OCI-LY7 (cell line): ENCODE results near the gene POLR2L. TPM values are rescaled to one million over a fixed set of nuclear protein-coding genes. Genes with fewer than 3 reads are reported as not detected.

Experiments
- BruUV-seq: library from RNA; stranded (reverse); fragments of 400-500 nt; replicated peaks from 2 replicates; lab custom pipeline; 2021; lab: Mats Ljungman, UMichigan
- CTCF ChIA-PET: fragments of 300-600 bp; sonication (Branson Sonifier 250); formaldehyde crosslinking; loops from one replicate; lab custom pipeline; 2022; ENCODE audit warnings: antibody characterized with exemption; ENCODE audit not compliant: unreplicated experiment; lab: Charles Lee
- POLR2A ChIA-PET: fragments of 300-600 bp; sonication (Branson Sonifier 250); formaldehyde crosslinking; loops from one replicate; lab custom pipeline; 2022; ENCODE audit warnings: antibody characterized with exemption; lab: Charles Lee
- DNase-seq: peaks from one replicate; pipeline ENCODE4 v3.0.0-alpha.2; 2015; ENCODE audit warnings: low spot score
- H2AFZ ChIP-seq: fragments of 200-600 bp; sonication (generic), shearing (Covaris generic); 2 replicates; pipeline ENCODE4 v1.6.1; 2014; ENCODE audit warnings: mild to moderate bottlenecking, antibody characterized with exemption, low read length, moderate library complexity
- H3K27ac ChIP-seq: fragments of 200-600 bp; sonication (generic); 2 replicates; pipeline ENCODE4 v1.5.1; 2014; ENCODE audit warnings: mixed run types, low read depth, mild to moderate bottlenecking, moderate library complexity, low read length, inconsistent platforms; ENCODE audit not compliant: poor library complexity, severe bottlenecking
- H3K36me3 ChIP-seq: fragments of 200-600 bp; sonication (generic); 2 replicates; pipeline ENCODE4 v1.6.1; 2014; ENCODE audit warnings: mild to moderate bottlenecking, antibody characterized with exemption, low read length, moderate library complexity, mixed read lengths; ENCODE audit not compliant: insufficient read depth
- H3K4me1 ChIP-seq: fragments of 200-600 bp; sonication (generic); 2 replicates; pipeline ENCODE4 v1.5.1; 2014; ENCODE audit warnings: mild to moderate bottlenecking, low read length; ENCODE audit not compliant: insufficient read depth, poor library complexity, severe bottlenecking
- H3K4me2 ChIP-seq: fragments of 200-600 bp; sonication (generic); 2 replicates; pipeline ENCODE4 v1.6.1; 2014; ENCODE audit warnings: mild to moderate bottlenecking, low read length
- H3K4me3 ChIP-seq: fragments of 200-600 bp; sonication (generic); 2 replicates; pipeline ENCODE4 v1.5.1; 2014; ENCODE audit warnings: mild to moderate bottlenecking, low read depth, low read length; ENCODE audit not compliant: poor library complexity, severe bottlenecking
- H3K79me2 ChIP-seq: fragments of 200-600 bp; sonication (generic); 2 replicates; pipeline ENCODE4 v1.6.1; 2016; ENCODE audit warnings: low read depth, mild to moderate bottlenecking, low read length, moderate library complexity, mixed read lengths; ENCODE audit not compliant: insufficient read depth
- H3K9me2 ChIP-seq: fragments of 200-600 bp; sonication (generic); 2 replicates; pipeline ENCODE4 v1.6.1; 2016; ENCODE audit warnings: mild to moderate bottlenecking, low read length, mixed read lengths; ENCODE audit not compliant: insufficient read depth
- H3K9me3 ChIP-seq: fragments of 200-600 bp; sonication (generic); 2 replicates; pipeline ENCODE4 v1.6.1; 2014; ENCODE audit warnings: mild to moderate bottlenecking, mixed run types, low read length, mixed read lengths
- H4K20me1 ChIP-seq: fragments of 200-600 bp; sonication (generic); 2 replicates; pipeline ENCODE4 v1.6.1; 2014; ENCODE audit warnings: mild to moderate bottlenecking, antibody characterized with exemption, low read length, moderate library complexity, mixed read lengths; ENCODE audit not compliant: insufficient read depth
- EZH2phosphoT487 ChIP-seq: fragments of 200-600 bp; sonication (generic); IDR thresholded peaks from 2 replicates; pipeline ENCODE4 v1.6.1; 2018; ENCODE audit warnings: low read depth, borderline replicate concordance, mild to moderate bottlenecking, mixed run types, antibody characterized with exemption, low read length, moderate library complexity, mixed read lengths
- intact Hi-C: fragments of 100-400 bp; cut with micrococcal nuclease; formaldehyde crosslinking; loops from one replicate; pipeline ENCODE4 v1.10.0; 2022; ENCODE audit not compliant: unreplicated experiment
- total RNA-seq, 2 experiments: library from RNA; depleted of rRNA in 1 of 2; stranded (reverse); fragments of >200 nt in 1 of 2; shearing (Covaris generic) in 1 of 2; gene quantifications; 2 replicates each; pipeline ENCODE4 v1.2.3, GENCODE V29; 2014 to 2022
- TF ChIP-seq, protein P1 (sequence below): fragments of 200-600 bp; sonication (generic); conservative IDR thresholded peaks from 2 replicates; pipeline ENCODE4 v1.5.1; 2014; ENCODE audit warnings: mild to moderate bottlenecking, antibody characterized with exemption, low read length, moderate library complexity, mixed read lengths

The POLR2L gene
- total RNA-seq, 2 experiments from 2014 or later = 88.3 to 206 TPM

- no peak overlapping the region for H2AFZ ChIP-seq
- ChIA-PET CTCF (no interaction called here), POLR2A (no interaction called here)
- no TSS peak for BruUV-seq
- H3K36me3 ChIP-seq = peaks cover 21% of the 10 kb centered on the region
- no peak for DNase-seq
- H3K4me2 ChIP-seq = no peak overlapping the region
- TF ChIP-seq, protein P1, sequence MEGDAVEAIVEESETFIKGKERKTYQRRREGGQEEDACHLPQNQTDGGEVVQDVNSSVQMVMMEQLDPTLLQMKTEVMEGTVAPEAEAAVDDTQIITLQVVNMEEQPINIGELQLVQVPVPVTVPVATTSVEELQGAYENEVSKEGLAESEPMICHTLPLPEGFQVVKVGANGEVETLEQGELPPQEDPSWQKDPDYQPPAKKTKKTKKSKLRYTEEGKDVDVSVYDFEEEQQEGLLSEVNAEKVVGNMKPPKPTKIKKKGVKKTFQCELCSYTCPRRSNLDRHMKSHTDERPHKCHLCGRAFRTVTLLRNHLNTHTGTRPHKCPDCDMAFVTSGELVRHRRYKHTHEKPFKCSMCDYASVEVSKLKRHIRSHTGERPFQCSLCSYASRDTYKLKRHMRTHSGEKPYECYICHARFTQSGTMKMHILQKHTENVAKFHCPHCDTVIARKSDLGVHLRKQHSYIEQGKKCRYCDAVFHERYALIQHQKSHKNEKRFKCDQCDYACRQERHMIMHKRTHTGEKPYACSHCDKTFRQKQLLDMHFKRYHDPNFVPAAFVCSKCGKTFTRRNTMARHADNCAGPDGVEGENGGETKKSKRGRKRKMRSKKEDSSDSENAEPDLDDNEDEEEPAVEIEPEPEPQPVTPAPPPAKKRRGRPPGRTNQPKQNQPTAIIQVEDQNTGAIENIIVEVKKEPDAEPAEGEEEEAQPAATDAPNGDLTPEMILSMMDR = no peak
- TF ChIP-seq EZH2phosphoT487 = no peak
- no peaks in the 10 kb centered on the region for H3K9me2 ChIP-seq
- no peaks in the 10 kb centered on the region for H3K9me3 ChIP-seq
- no peak overlapping the region for H3K4me3 ChIP-seq
- no peaks in the 10 kb centered on the region for H3K79me2 ChIP-seq
- peaks cover 12% of the 10 kb centered on the region for H3K4me1 ChIP-seq
- H4K20me1 ChIP-seq = 0 out of 2 replicates have a peak, but pooled peaks cover 3% of the 10 kb centered on the region
- intact Hi-C loops = no loop called here
- no peak overlapping the region for H3K27ac ChIP-seq
Observed at GRCh38 chr11:834371-835316, 7.7 kb downstream of the POLR2L start.

GRCh38 chr11:833849-834311, 8.4 kb downstream of the POLR2L start:
- no peaks in the 10 kb centered on the region for H3K79me2 ChIP-seq
- no peak overlapping the region for H3K27ac ChIP-seq
- H3K36me3 ChIP-seq = peaks cover 14% of the 10 kb centered on the region; the same call in 1 of the 2 replicates
- ChIA-PET CTCF (no interaction called here), POLR2A (no interaction called here)
- H3K4me3 ChIP-seq = no peak overlapping the region
- H2AFZ ChIP-seq = no peak overlapping the region
- TF ChIP-seq, protein P1 = no peak
- TF ChIP-seq EZH2phosphoT487 = no peak
- H3K4me1 ChIP-seq = peaks cover 19% of the 10 kb centered on the region
- 0 out of 2 replicates have a peak, but pooled peaks cover 3% of the 10 kb centered on the region for H4K20me1 ChIP-seq
- H3K9me3 ChIP-seq = no peaks in the 10 kb centered on the region
- no peak overlapping the region for H3K4me2 ChIP-seq
- no peak for DNase-seq
- no TSS peak for BruUV-seq
- no peaks in the 10 kb centered on the region for H3K9me2 ChIP-seq
- intact Hi-C loops = no loop called here
